Peyer's patch (tissue), 4 donors: Measurements from ENCODE around the gene ARF6. TPM values are rescaled to one million over a fixed set of nuclear protein-coding genes. Genes with fewer than 3 reads are reported as not detected.
A peak's percentile ranks its signal among the peaks of the same experiment; 100 is the strongest.

ENCODE experiments used
- DNase-seq, 3 donors: peaks; one replicate each; pipeline ENCODE4 v3.0.0-alpha.2; 2017 to 2019
- H3K27ac ChIP-seq, 4 donors: fragments of 200-600 bp; sonication (generic); one replicate each; pipeline ENCODE4 v1.5.1; 2016 to 2019
- H3K27me3 ChIP-seq, 2 donors: fragments of 200-600 bp; sonication (generic); one replicate each; pipeline ENCODE4 v1.5.1; 2019
- H3K36me3 ChIP-seq, 3 donors: fragments of 200-600 bp; sonication (generic); one replicate each; pipeline ENCODE4 v1.5.1; 2016 to 2019
- H3K4me1 ChIP-seq, 4 donors: fragments of 200-600 bp; sonication (generic); one replicate each; pipeline ENCODE4 v1.5.1; 2016 to 2019
- H3K4me3 ChIP-seq, 4 donors: fragments of 200-600 bp; sonication (generic); 1 replicate in 3 of 4; 2 replicates in 1 of 4; pipeline ENCODE4 v1.5.1; 2016 to 2019; ENCODE audit warnings: mild to moderate bottlenecking in 1 of 4
- H3K9me3 ChIP-seq, 4 donors: fragments of 200-600 bp; sonication (generic); one replicate each; pipeline ENCODE4 v1.5.1; 2016 to 2019; ENCODE audit warnings: mild to moderate bottlenecking in 1 of 4
- CTCF ChIP-seq, 6 experiments: fragments of 450-650 bp in 4 of 6; fragments of 200-600 bp in 2 of 6; sonication (generic) in 1 of 6; IDR thresholded peaks; one replicate each; pipeline ENCODE4 v1.5.1; 2017 to 2019; ENCODE audit warnings: antibody characterized with exemption in 6 of 6, mild to moderate bottlenecking in 3 of 6, moderate library complexity in 1 of 6
- POLR2A ChIP-seq, 2 donors: fragments of 450-650 bp; IDR thresholded peaks; one replicate each; pipeline ENCODE4 v1.5.1; 2017; ENCODE audit warnings: antibody characterized with exemption in 2 of 2, mild to moderate bottlenecking in 2 of 2, moderate library complexity in 2 of 2
- total RNA-seq, 4 donors: library from RNA; depleted of rRNA; stranded (reverse); fragments of >200 nt; gene quantifications; one replicate each; pipeline ENCODE4 v1.1.0, GENCODE V29; 2016

The ARF6 gene
- total RNA-seq = 10 to 100 TPM; 47.0 to 92.5 (median 68.5) TPM

- TF ChIP-seq POLR2A (IDR thresholded peaks at IDR 0.05) (peak; percentile 95 to 98), CTCF (IDR thresholded peaks at IDR 0.05) (peak in 3 of 6 experiments; percentile 7 to 42 (median 24))
- Histone ChIP-seq H3K4me1 (peaks cover 0 to 22% (median 6%) of the 10 kb centered on the region in 4 donors), H3K9me3 (no peaks in the 10 kb centered on the region), H3K4me3 (peak within 1 kb of the TSS; percentile 95 to 99 (median 98)), H3K27ac (peak within 1 kb of the TSS; percentile 100), H3K36me3 (peaks cover 0 to 11% (median 0%) of the 10 kb centered on the region in 3 donors), H3K27me3 (no peaks in the 10 kb centered on the region)
- DNase-seq = peak; percentile 97 to 99 (median 99)
Observed at GRCh38 chr14:49892636-49893308, at the start of gene ARF6. TSS of gene ARF6 (plus strand) at chr14:49893082. CDS start at chr14:49893737, 655 bp downstream.

- Histone ChIP-seq H3K27ac (no peak overlapping the region), H3K9me3 (no peaks in the 10 kb centered on the region), H3K36me3 (peaks cover 0 to 52% (median 0%) of the 10 kb centered on the region in 3 donors), H3K4me3 (no peak overlapping the region), H3K4me1 (peaks cover 0 to 14% (median 0%) of the 10 kb centered on the region in 4 donors), H3K27me3 (no peaks in the 10 kb centered on the region)
- DNase-seq = no peak
- no peak for TF ChIP-seq CTCF (IDR thresholded peaks at IDR 0.05)
- no peak for TF ChIP-seq POLR2A (IDR thresholded peaks at IDR 0.05)
Observed at GRCh38 chr14:49849213-49849847, 43.6 kb upstream of the ARF6 start.

GRCh38 chr14:49851813-49852212 is 41.1 kb upstream of the ARF6 start:
- H3K4me1 ChIP-seq = peaks cover 0 to 14% (median 0%) of the 10 kb centered on the region in 4 donors
- no peaks in the 10 kb centered on the region for H3K27me3 ChIP-seq
- no peak for DNase-seq
- peak overlapping the region; percentile 89 to 93 (median 90) for H3K27ac ChIP-seq
- no peak for TF ChIP-seq POLR2A (IDR thresholded peaks at IDR 0.05)
- TF ChIP-seq CTCF (IDR thresholded peaks at IDR 0.05) = no peak
- H3K36me3 ChIP-seq = peaks cover 0 to 28% (median 0%) of the 10 kb centered on the region in 3 donors
- peak overlapping the region; percentile 53 to 87 (median 82) for H3K4me3 ChIP-seq
- no peaks in the 10 kb centered on the region for H3K9me3 ChIP-seq

- Histone ChIP-seq H3K4me1 (peaks cover 0 to 14% (median 0%) of the 10 kb centered on the region in 4 donors), H3K36me3 (peaks cover 0 to 22% (median 0%) of the 10 kb centered on the region in 3 donors), H3K27ac (peak within 1 kb of the TSS; percentile 89 to 93 (median 90)), H3K27me3 (no peaks in the 10 kb centered on the region), H3K4me3 (peak within 1 kb of the TSS; percentile 53 to 87 (median 82)), H3K9me3 (no peaks in the 10 kb centered on the region)
- peak; percentile 90 to 92 (median 91) for DNase-seq
- TF ChIP-seq POLR2A (IDR thresholded peaks at IDR 0.05) = peak; percentile 65 to 82
- TF ChIP-seq CTCF (IDR thresholded peaks at IDR 0.05) = peak; percentile 52 to 92 (median 83)
Observed at GRCh38 chr14:49852301-49853157, 40.4 kb upstream of the ARF6 start, which contains the start of gene NEMF. TSS of gene NEMF (minus strand) at chr14:49852788. CDS start at chr14:49852753, 35 bp downstream.

GRCh38 chr14:49853158-49853477 is 39.8 kb upstream of the ARF6 start:
- H3K27me3 ChIP-seq = no peaks in the 10 kb centered on the region
- no peaks in the 10 kb centered on the region for H3K9me3 ChIP-seq
- no peak for DNase-seq
- peaks cover 0 to 14% (median 0%) of the 10 kb centered on the region in 4 donors for H3K4me1 ChIP-seq
- H3K36me3 ChIP-seq = peaks cover 0 to 16% (median 0%) of the 10 kb centered on the region in 3 donors
- peak overlapping the region; percentile 53 to 87 (median 82) for H3K4me3 ChIP-seq
- TF ChIP-seq CTCF (IDR thresholded peaks at IDR 0.05) (peak in 1 of 6 experiments; percentile 5), POLR2A (IDR thresholded peaks at IDR 0.05) (no peak)
- H3K27ac ChIP-seq = peak overlapping the region; percentile 89 to 93 (median 90)
